Activated B cell treated with CpG ODN at 0.5 μM for 24 hours (primary cell): Measurements from ENCODE around the gene KRIT1. TPM values are rescaled to one million over a fixed set of nuclear protein-coding genes. Genes with fewer than 3 reads are reported as not detected.
A peak's percentile ranks its signal among the peaks of the same experiment; 100 is the strongest.

Experiments used
- ATAC-seq: fragments of 200-7000 bp; cut with Tn5 transposase; one replicate; pipeline ENCODE4 v1.10.0; 2021; ENCODE audit warnings: low read depth, mild to moderate bottlenecking, moderate library complexity
- CTCF ChIA-PET: fragments of 350-600 bp; sonication (Branson Sonifier 250); formaldehyde crosslinking; loops from one replicate; lab custom pipeline; 2021; ENCODE audit warnings: antibody characterized with exemption; lab: Charles Lee
- POLR2A ChIA-PET: fragments of 350-600 bp; sonication (Branson Sonifier 250); formaldehyde crosslinking; loops from one replicate; lab custom pipeline; 2021; ENCODE audit warnings: antibody characterized with exemption; lab: Charles Lee
- DNase-seq: peaks from one replicate; pipeline ENCODE4 v3.0.0; 2022
- H3K27ac Mint-ChIP-seq: one replicate; pipeline ENCODE4 v1.8.0; 2020; ENCODE audit warnings: mixed read lengths
- H3K27me3 Mint-ChIP-seq: one replicate; pipeline ENCODE4 v1.8.0; 2021; ENCODE audit warnings: mixed read lengths
- H3K36me3 Mint-ChIP-seq: one replicate; pipeline ENCODE4 v1.8.0; 2021; ENCODE audit warnings: low read depth, mixed read lengths
- H3K4me1 Mint-ChIP-seq: one replicate; pipeline ENCODE4 v1.8.0; 2021; ENCODE audit warnings: mixed read lengths
- H3K4me3 Mint-ChIP-seq: one replicate; pipeline ENCODE4 v1.8.0; 2020; ENCODE audit warnings: mild to moderate bottlenecking, mixed read lengths
- H3K9me3 Mint-ChIP-seq: one replicate; pipeline ENCODE4 v1.8.0; 2020; ENCODE audit warnings: mixed read lengths
- intact Hi-C: fragments of 100-400 bp; cut with micrococcal nuclease; formaldehyde crosslinking; loops from one replicate; pipeline ENCODE4 v1.15.1; 2024
- total RNA-seq: library from RNA; stranded (reverse); gene quantifications from 2 replicates; pipeline ENCODE4 v1.2.3, GENCODE V29; 2022
- TF ChIP-seq, protein P1 (sequence below): fragments of 200-600 bp; IDR thresholded peaks from one replicate; pipeline ENCODE4 v1.8.0; 2022; ENCODE audit warnings: antibody characterized with exemption, mild to moderate bottlenecking

Gene KRIT1
- total RNA-seq = 53.4 and 61.1 TPM in 2 replicates

- DNase-seq (peak; percentile 79), ATAC-seq (peak; percentile 84)
- ChIA-PET CTCF (interaction anchor here (1.0 to 2.2 kb wide), 2 partner anchors 66 to 201 kb away, joined by 3 to 12 read pairs; partner anchors contain the start of gene GATAD1), POLR2A (interaction anchor here (0.6 to 2.8 kb wide), 14 partner anchors 9 to 388 kb away, joined by 3 to 36 read pairs (median 5); partner anchors contain the start of genes CYP51A1, GATAD1, LRRD1 and MTERF1)
- Mint-ChIP-seq H3K9me3 (no peaks in the 10 kb centered on the region), H3K27me3 (no peaks in the 10 kb centered on the region), H3K4me1 (peaks cover 40% of the 10 kb centered on the region), H3K27ac (peak within 1 kb of the TSS; percentile 99), H3K4me3 (peak within 1 kb of the TSS; percentile 100), H3K36me3 (peaks cover 21% of the 10 kb centered on the region)
- TF ChIP-seq, protein P1, sequence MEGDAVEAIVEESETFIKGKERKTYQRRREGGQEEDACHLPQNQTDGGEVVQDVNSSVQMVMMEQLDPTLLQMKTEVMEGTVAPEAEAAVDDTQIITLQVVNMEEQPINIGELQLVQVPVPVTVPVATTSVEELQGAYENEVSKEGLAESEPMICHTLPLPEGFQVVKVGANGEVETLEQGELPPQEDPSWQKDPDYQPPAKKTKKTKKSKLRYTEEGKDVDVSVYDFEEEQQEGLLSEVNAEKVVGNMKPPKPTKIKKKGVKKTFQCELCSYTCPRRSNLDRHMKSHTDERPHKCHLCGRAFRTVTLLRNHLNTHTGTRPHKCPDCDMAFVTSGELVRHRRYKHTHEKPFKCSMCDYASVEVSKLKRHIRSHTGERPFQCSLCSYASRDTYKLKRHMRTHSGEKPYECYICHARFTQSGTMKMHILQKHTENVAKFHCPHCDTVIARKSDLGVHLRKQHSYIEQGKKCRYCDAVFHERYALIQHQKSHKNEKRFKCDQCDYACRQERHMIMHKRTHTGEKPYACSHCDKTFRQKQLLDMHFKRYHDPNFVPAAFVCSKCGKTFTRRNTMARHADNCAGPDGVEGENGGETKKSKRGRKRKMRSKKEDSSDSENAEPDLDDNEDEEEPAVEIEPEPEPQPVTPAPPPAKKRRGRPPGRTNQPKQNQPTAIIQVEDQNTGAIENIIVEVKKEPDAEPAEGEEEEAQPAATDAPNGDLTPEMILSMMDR = no peak
- intact Hi-C loops = loop anchor here (1.0 to 10.0 kb wide), 10 partner anchors 47 to 987 kb away; partner anchors contain the start of genes AKAP9, CDK6, CYP51A1 and FAM133B
These were observed at the start of gene KRIT1, which contains the start of gene ANKIB1 for GRCh38 chr7:92245487-92246359. Gene KRIT1, minus strand, starts transcription at chr7:92245914. Its CDS starts 3,779 bp downstream, at chr7:92242135. Gene ANKIB1, plus strand, starts transcription at chr7:92245974. Its CDS starts 49,005 bp downstream, at chr7:92294979.

- no peak overlapping the region for H3K27ac Mint-ChIP-seq
- H3K9me3 Mint-ChIP-seq = no peaks in the 10 kb centered on the region
- peaks cover 30% of the 10 kb centered on the region for H3K36me3 Mint-ChIP-seq
- CTCF ChIA-PET = interaction anchor here (1.1 kb wide), 1 partner anchor 10 kb away, joined by 3 read pairs; no protein-coding TSS in a partner anchor
- peaks cover 22% of the 10 kb centered on the region for H3K4me1 Mint-ChIP-seq
- POLR2A ChIA-PET = no interaction called here
- no peak overlapping the region for H3K4me3 Mint-ChIP-seq
- ATAC-seq = no peak
- no peaks in the 10 kb centered on the region for H3K27me3 Mint-ChIP-seq
- no peak for DNase-seq
- TF ChIP-seq, protein P1 = no peak
- intact Hi-C loops = no loop called here
These were observed 49.7 kb upstream of the KRIT1 start for GRCh38 chr7:92295391-92295790.

- no peaks in the 10 kb centered on the region for H3K9me3 Mint-ChIP-seq
- TF ChIP-seq, protein P1 = no peak
- H3K4me1 Mint-ChIP-seq = peaks cover 29% of the 10 kb centered on the region
- DNase-seq (no peak), ATAC-seq (no peak)
- no peak overlapping the region for H3K4me3 Mint-ChIP-seq
- H3K27ac Mint-ChIP-seq = no peak overlapping the region
- CTCF ChIA-PET = no interaction called here
- H3K27me3 Mint-ChIP-seq = no peaks in the 10 kb centered on the region
- POLR2A ChIA-PET = no interaction called here
- peaks cover 24% of the 10 kb centered on the region for H3K36me3 Mint-ChIP-seq
- intact Hi-C loops = loop anchor here (5.0 kb wide), 1 partner anchor 47 kb away; the partner anchor contains the start of genes ANKIB1 and KRIT1
These were observed 48.3 kb upstream of the KRIT1 start for GRCh38 chr7:92293896-92294590.

DNA sequence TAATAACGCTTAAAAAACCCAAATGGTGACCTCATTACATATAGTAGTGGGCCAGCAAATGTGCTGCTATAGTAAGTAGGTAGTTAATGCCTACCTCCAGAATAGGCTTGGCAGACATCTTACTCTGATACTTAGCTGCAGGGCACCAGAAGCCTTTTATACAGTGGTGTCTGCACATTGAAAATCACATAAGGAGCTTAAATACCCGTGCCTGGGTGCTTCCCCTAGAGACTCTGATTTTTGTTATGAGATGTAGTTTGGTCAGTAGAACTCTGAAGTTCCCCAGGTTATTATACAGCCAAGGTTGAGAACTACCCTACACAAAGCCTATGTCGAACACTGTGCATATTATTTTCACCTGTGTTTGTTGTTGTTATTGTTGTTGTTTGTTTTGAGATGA is 47.3 kb upstream of the KRIT1 start:
- no peaks in the 10 kb centered on the region for H3K27me3 Mint-ChIP-seq
- H3K36me3 Mint-ChIP-seq = peaks cover 20% of the 10 kb centered on the region
- ATAC-seq = no peak
- CTCF ChIA-PET = no interaction called here
- intact Hi-C loops = loop anchor here (5.0 kb wide), 1 partner anchor 46 kb away; the partner anchor contains the start of genes ANKIB1 and KRIT1
- H3K4me3 Mint-ChIP-seq = no peak overlapping the region
- H3K27ac Mint-ChIP-seq = no peak overlapping the region
- DNase-seq = no peak
- H3K9me3 Mint-ChIP-seq = no peaks in the 10 kb centered on the region
- TF ChIP-seq, protein P1 = no peak
- POLR2A ChIA-PET = no interaction called here
- peaks cover 29% of the 10 kb centered on the region for H3K4me1 Mint-ChIP-seq
